NT2/D1 (cell line): Measurements from ENCODE around the gene PLEKHF1.
A peak's percentile ranks its signal among the peaks of the same experiment; 100 is the strongest.
"Not testable (repeated sequence)": the region's sequence is repeated elsewhere in the genome, so short reads cannot be mapped to it uniquely, and the experiment has no call there.

ENCODE experiments used
- DNase-seq: peaks from one replicate; pipeline ENCODE4 v3.0.0-alpha.2; 2011; ENCODE audit warnings: low read depth, low spot score
- H3K27me3 ChIP-seq: 2 replicates; pipeline ENCODE4 v1.6.0; 2011; ENCODE audit warnings: mild to moderate bottlenecking; ENCODE audit not compliant: insufficient read length, insufficient read depth
- H3K36me3 ChIP-seq: 2 replicates; pipeline ENCODE4 v1.6.1; 2011; ENCODE audit warnings: mild to moderate bottlenecking, low read length, mixed read lengths; ENCODE audit not compliant: insufficient read depth, insufficient read length
- H3K4me1 ChIP-seq: 2 replicates; pipeline ENCODE4 v1.5.1; 2011; ENCODE audit not compliant: insufficient read depth, insufficient read length
- H3K4me3 ChIP-seq: 2 replicates; pipeline ENCODE4 v1.5.1; 2011; ENCODE audit warnings: low read depth; ENCODE audit not compliant: insufficient read length
- H3K9ac ChIP-seq: 2 replicates; pipeline ENCODE4 v1.6.0; 2011; ENCODE audit warnings: low read depth; ENCODE audit not compliant: insufficient read length
- H3K9me3 ChIP-seq: 2 replicates; pipeline ENCODE4 v1.5.1; 2011; ENCODE audit warnings: mild to moderate bottlenecking, low read length; ENCODE audit not compliant: insufficient read depth
- SUZ12 ChIP-seq: IDR thresholded peaks from 2 replicates; pipeline ENCODE4 v1.6.1; 2011; ENCODE audit not compliant: insufficient read length, insufficient read depth; ENCODE audit errors: extremely low read depth
- YY1 ChIP-seq: IDR thresholded peaks from 2 replicates; pipeline ENCODE4 v1.6.1; 2011; ENCODE audit not compliant: insufficient read length, insufficient read depth
- ZNF274 ChIP-seq: IDR thresholded peaks from 2 replicates; pipeline ENCODE4 v1.6.1; 2011; ENCODE audit warnings: mild to moderate bottlenecking, low read depth, low read length

PLEKHF1 gene

GRCh38 chr19:29622166-29623070 lies 42.8 kb upstream of the PLEKHF1 start:
- Histone ChIP-seq H3K27me3 (no peaks in the 10 kb centered on the region), H3K36me3 (no peaks in the 10 kb centered on the region), H3K4me3 (no peak overlapping the region), H3K9ac (no peak overlapping the region), H3K9me3 (no peaks in the 10 kb centered on the region), H3K4me1 (peaks cover 8% of the 10 kb centered on the region)
- TF ChIP-seq SUZ12, result no peak
- no peak for TF ChIP-seq ZNF274
- TF ChIP-seq YY1, result no peak
- DNase-seq, result no peak

GRCh38 chr19:29623726-29624488 lies 41.4 kb upstream of the PLEKHF1 start:
- no peaks in the 10 kb centered on the region for H3K36me3 ChIP-seq
- no peak for DNase-seq
- no peaks in the 10 kb centered on the region for H3K27me3 ChIP-seq
- TF ChIP-seq ZNF274 (no peak), SUZ12 (no peak), YY1 (no peak)
- H3K4me1 ChIP-seq, result peaks cover 8% of the 10 kb centered on the region
- H3K4me3 ChIP-seq, result no peak overlapping the region
- H3K9me3 ChIP-seq, result no peaks in the 10 kb centered on the region
- H3K9ac ChIP-seq, result peak overlapping the region; percentile 10

- H3K36me3 ChIP-seq, result no peaks in the 10 kb centered on the region
- H3K9ac ChIP-seq, result no peak overlapping the region
These were observed 40.6 kb upstream of the PLEKHF1 start for GRCh38 chr19:29624489-29625185.

GRCh38 chr19:29625186-29625651 lies 40.0 kb upstream of the PLEKHF1 start:
- DNase-seq, result no peak
- no peak overlapping the region for H3K4me3 ChIP-seq
- no peak overlapping the region for H3K9ac ChIP-seq
- H3K36me3 ChIP-seq, result no peaks in the 10 kb centered on the region
- H3K9me3 ChIP-seq, result no peaks in the 10 kb centered on the region
- peaks cover 8% of the 10 kb centered on the region for H3K4me1 ChIP-seq
- no peaks in the 10 kb centered on the region for H3K27me3 ChIP-seq
- TF ChIP-seq SUZ12, result no peak
- no peak for TF ChIP-seq ZNF274
- no peak for TF ChIP-seq YY1

More at GRCh38 chr19:29624489-29625185, 40.6 kb upstream of the PLEKHF1 start:
- Histone ChIP-seq H3K27me3 (no peaks in the 10 kb centered on the region), H3K4me3 (no peak overlapping the region), H3K4me1 (peaks cover 8% of the 10 kb centered on the region), H3K9me3 (no peaks in the 10 kb centered on the region)
- TF ChIP-seq SUZ12 (no peak), YY1 (no peak), ZNF274 (no peak)
- DNase-seq, result no peak

- Histone ChIP-seq H3K4me1 (peaks cover 8% of the 10 kb centered on the region), H3K9ac (no peak overlapping the region), H3K9me3 (no peaks in the 10 kb centered on the region), H3K4me3 (no peak overlapping the region), H3K27me3 (no peaks in the 10 kb centered on the region), H3K36me3 (no peaks in the 10 kb centered on the region)
- TF ChIP-seq YY1 (no peak), ZNF274 (no peak), SUZ12 (no peak)
- no peak for DNase-seq
These were observed 38.9 kb upstream of the PLEKHF1 start for GRCh38 chr19:29626386-29626785.

GRCh38 chr19:29626832-29627231 lies 38.4 kb upstream of the PLEKHF1 start:
- not testable (repeated sequence) for H3K4me3 ChIP-seq, H3K36me3 ChIP-seq, H3K4me1 ChIP-seq, H3K27me3 ChIP-seq, H3K9me3 ChIP-seq, H3K9ac ChIP-seq, DNase-seq
